SW480 (cell line): Measurements from ENCODE around the gene RAB11FIP3.
"Not testable (repeated sequence)": the region's sequence is repeated elsewhere in the genome, so short reads cannot be mapped to it uniquely, and the experiment has no call there.

Source experiments
- DNase-seq: peaks from one replicate; pipeline ENCODE4 v3.0.0-alpha.2; 2016; ENCODE audit warnings: low spot score

Gene RAB11FIP3

GRCh38 chr16:494676-495075 is 69.2 kb downstream of the RAB11FIP3 start:
- not testable (repeated sequence) for DNase-seq

GRCh38 chr16:495127-495748 is 69.8 kb downstream of the RAB11FIP3 start:
- DNase-seq: peak; percentile 37

GRCh38 chr16:496097-496886 is 70.8 kb downstream of the RAB11FIP3 start:
- no peak for DNase-seq

GRCh38 chr16:497258-497657 is 71.8 kb downstream of the RAB11FIP3 start:
- no peak for DNase-seq

- DNase-seq: no peak
Observed at GRCh38 chr16:499924-500323, 74.5 kb downstream of the RAB11FIP3 start.

- no peak for DNase-seq
Observed at GRCh38 chr16:500709-501108, 75.3 kb downstream of the RAB11FIP3 start.

GRCh38 chr16:502179-502943 is 76.9 kb downstream of the RAB11FIP3 start:
- peak; percentile 65 for DNase-seq

- no peak for DNase-seq
Observed at GRCh38 chr16:503150-504071, 78.0 kb downstream of the RAB11FIP3 start.

- no peak for DNase-seq
Observed at GRCh38 chr16:505479-506245, 80.2 kb downstream of the RAB11FIP3 start.

- no peak for DNase-seq
Observed at GRCh38 chr16:506246-506546, 80.7 kb downstream of the RAB11FIP3 start.

GRCh38 chr16:507527-507926 is 82.1 kb downstream of the RAB11FIP3 start:
- not testable (repeated sequence) for DNase-seq

GRCh38 chr16:507996-508395 is 82.5 kb downstream of the RAB11FIP3 start:
- DNase-seq: no peak

GRCh38 chr16:508884-509736 is 83.7 kb downstream of the RAB11FIP3 start:
- DNase-seq: no peak

- DNase-seq: no peak
Observed at GRCh38 chr16:510066-510825, 84.8 kb downstream of the RAB11FIP3 start.

- DNase-seq: no peak
Observed at GRCh38 chr16:512802-513201, 87.4 kb downstream of the RAB11FIP3 start.

- DNase-seq: no peak
Observed at GRCh38 chr16:513950-514349, 88.5 kb downstream of the RAB11FIP3 start.

- DNase-seq: no peak
Observed at GRCh38 chr16:515175-515938, 89.9 kb downstream of the RAB11FIP3 start.

GRCh38 chr16:515939-516226 is 90.4 kb downstream of the RAB11FIP3 start:
- no peak for DNase-seq

- DNase-seq: no peak
Observed at GRCh38 chr16:516301-516700, 90.9 kb downstream of the RAB11FIP3 start.
